Trophoblast cell (in vitro differentiated cells and primary cell): ENCODE data around the gene OR12D3.

Source experiments
- DNase-seq, 2 donors: peaks; one replicate each; pipeline ENCODE4 v3.0.0-alpha.2; 2016
- H2AFZ ChIP-seq: 2 replicates; pipeline ENCODE4 v1.6.1; 2013; ENCODE audit warnings: low read length, moderate library complexity, mild to moderate bottlenecking; ENCODE audit not compliant: insufficient read depth, poor library complexity
- H2AK5ac ChIP-seq: 2 replicates; pipeline ENCODE4 v1.6.1; 2013; ENCODE audit warnings: mild to moderate bottlenecking, low read length
- H2BK120ac ChIP-seq: 2 replicates; pipeline ENCODE4 v1.6.1; 2013; ENCODE audit warnings: low read length, mild to moderate bottlenecking, moderate library complexity; ENCODE audit not compliant: insufficient read depth, poor library complexity
- H2BK12ac ChIP-seq: 2 replicates; pipeline ENCODE4 v1.6.1; 2013; ENCODE audit warnings: mild to moderate bottlenecking, low read length, moderate library complexity
- H2BK5ac ChIP-seq: 2 replicates; pipeline ENCODE4 v1.6.1; 2013; ENCODE audit warnings: low read length, low read depth, moderate library complexity, mild to moderate bottlenecking; ENCODE audit not compliant: poor library complexity
- H3K14ac ChIP-seq: 2 replicates; pipeline ENCODE4 v1.6.1; 2013; ENCODE audit warnings: mild to moderate bottlenecking, low read length
- H3K18ac ChIP-seq: 2 replicates; pipeline ENCODE4 v1.6.1; 2013; ENCODE audit warnings: mild to moderate bottlenecking, low read length
- H3K23ac ChIP-seq: 2 replicates; pipeline ENCODE4 v1.6.1; 2013; ENCODE audit warnings: low read length
- H3K27ac ChIP-seq: 2 replicates; pipeline ENCODE4 v1.5.1; 2013; ENCODE audit warnings: low read depth, mild to moderate bottlenecking, inconsistent platforms, low read length, moderate library complexity
- H3K27me3 ChIP-seq: 2 replicates; pipeline ENCODE4 v1.6.1; 2013; ENCODE audit warnings: inconsistent platforms, mild to moderate bottlenecking, low read length, moderate library complexity; ENCODE audit not compliant: insufficient read depth
- H3K36me3 ChIP-seq, 2 experiments: 1 replicate in 1 of 2; 2 replicates in 1 of 2; pipeline ENCODE4 v1.6.1; 2013; ENCODE audit warnings: low read length in 2 of 2, mild to moderate bottlenecking in 2 of 2, moderate library complexity in 1 of 2; ENCODE audit not compliant: insufficient read depth in 2 of 2, control insufficient read depth in 1 of 2
- H3K4ac ChIP-seq: 2 replicates; pipeline ENCODE4 v1.6.1; 2013; ENCODE audit warnings: low read depth, mild to moderate bottlenecking, low read length, moderate library complexity
- H3K4me1 ChIP-seq, 2 experiments: 1 replicate in 1 of 2; 2 replicates in 1 of 2; pipeline ENCODE4 v1.6.1; 2013; ENCODE audit warnings: low read length in 2 of 2, mild to moderate bottlenecking in 2 of 2, moderate library complexity in 1 of 2; ENCODE audit not compliant: insufficient read depth in 2 of 2, control insufficient read depth in 1 of 2
- H3K4me2 ChIP-seq: 2 replicates; pipeline ENCODE4 v1.6.1; 2013; ENCODE audit warnings: inconsistent platforms, mild to moderate bottlenecking, low read length, moderate library complexity
- H3K4me3 ChIP-seq: 2 replicates; pipeline ENCODE4 v1.5.1; 2013; ENCODE audit warnings: mild to moderate bottlenecking, low read depth, low read length, inconsistent platforms
- H3K79me1 ChIP-seq: one replicate; pipeline ENCODE4 v1.6.1; 2013; ENCODE audit warnings: low read length
- H3K79me2 ChIP-seq: 2 replicates; pipeline ENCODE4 v1.6.1; 2013; ENCODE audit warnings: low read length, mild to moderate bottlenecking; ENCODE audit not compliant: control insufficient read depth, insufficient read depth, poor library complexity
- H3K9ac ChIP-seq: 2 replicates; pipeline ENCODE4 v1.6.1; 2013; ENCODE audit warnings: mild to moderate bottlenecking, low read length
- H3K9me3 ChIP-seq: 2 replicates; pipeline ENCODE4 v1.6.1; 2013; ENCODE audit warnings: low read depth, mild to moderate bottlenecking, control low read depth, inconsistent platforms, low read length; ENCODE audit not compliant: insufficient read depth
- H4K12ac ChIP-seq: 2 replicates; pipeline ENCODE4 v1.6.1; 2013; ENCODE audit warnings: low read depth, mild to moderate bottlenecking, low read length, moderate library complexity
- H4K8ac ChIP-seq: 2 replicates; pipeline ENCODE4 v1.6.1; 2013; ENCODE audit warnings: low read depth, mild to moderate bottlenecking, low read length, moderate library complexity
- H4K91ac ChIP-seq: one replicate; pipeline ENCODE4 v1.6.1; 2013; ENCODE audit warnings: low read depth, mild to moderate bottlenecking, low read length, moderate library complexity
- WGBS: extraction: QIAGEN DNeasy Blood & Tissue Kit; methylation state at CpG from one replicate; pipeline ENCODE4 v1.1.7; 2013; ENCODE audit warnings: missing lambda C conversion rate; ENCODE audit not compliant: insufficient read length, insufficient coverage; ENCODE audit errors: extremely low coverage; 5-methylcytosine and 5-hydroxymethylcytosine counted together

OR12D3 gene

DNA sequence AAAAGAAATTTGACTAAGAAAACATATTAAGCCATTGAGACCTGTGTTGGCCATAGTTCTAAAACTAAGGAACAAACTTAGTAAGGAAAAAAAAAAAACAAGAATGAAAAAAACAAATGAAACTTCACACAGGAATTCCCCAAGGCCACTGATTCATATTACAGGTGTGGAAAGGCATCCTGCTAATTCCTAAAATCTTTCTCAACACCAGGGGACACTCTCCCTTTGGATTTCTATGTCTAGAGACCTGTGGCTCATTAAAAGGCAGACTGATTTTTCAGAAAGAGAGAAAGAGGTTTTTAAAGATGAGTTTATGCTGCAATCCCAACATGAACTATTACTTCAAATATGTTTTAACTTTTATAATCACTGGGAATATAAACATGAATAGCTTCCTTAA is 39.5 kb upstream of the OR12D3 start, which contains the start of gene OR12D1:
TSS of gene OR12D1 (plus strand) at position 341 of the 400 bp plus-strand sequence.
- no peak within 1 kb of the TSS for H2BK12ac ChIP-seq
- no peak within 1 kb of the TSS for H4K12ac ChIP-seq
- no peaks in the 10 kb centered on the region for H3K9me3 ChIP-seq
- no peak within 1 kb of the TSS for H3K23ac ChIP-seq
- H3K18ac ChIP-seq: no peak within 1 kb of the TSS
- no peaks in the 10 kb centered on the region for H3K4me1 ChIP-seq
- no peaks in the 10 kb centered on the region for H3K27me3 ChIP-seq
- no peaks in the 10 kb centered on the region for H3K79me2 ChIP-seq
- H3K27ac ChIP-seq: no peak within 1 kb of the TSS
- H4K8ac ChIP-seq: no peak within 1 kb of the TSS
- H3K4me3 ChIP-seq: no peak within 1 kb of the TSS
- H4K91ac ChIP-seq: no peak within 1 kb of the TSS
- H3K9ac ChIP-seq: no peak within 1 kb of the TSS
- H2BK5ac ChIP-seq: no peak within 1 kb of the TSS
- no peak within 1 kb of the TSS for H3K4ac ChIP-seq
- H2AFZ ChIP-seq: no peak within 1 kb of the TSS
- no peak within 1 kb of the TSS for H2BK120ac ChIP-seq
- no peaks in the 10 kb centered on the region for H3K79me1 ChIP-seq
- H3K4me2 ChIP-seq: no peak within 1 kb of the TSS
- no peak within 1 kb of the TSS for H2AK5ac ChIP-seq
- no peaks in the 10 kb centered on the region for H3K36me3 ChIP-seq
- no peak within 1 kb of the TSS for H3K14ac ChIP-seq
- peak; percentile 5 to 54 for DNase-seq

DNA sequence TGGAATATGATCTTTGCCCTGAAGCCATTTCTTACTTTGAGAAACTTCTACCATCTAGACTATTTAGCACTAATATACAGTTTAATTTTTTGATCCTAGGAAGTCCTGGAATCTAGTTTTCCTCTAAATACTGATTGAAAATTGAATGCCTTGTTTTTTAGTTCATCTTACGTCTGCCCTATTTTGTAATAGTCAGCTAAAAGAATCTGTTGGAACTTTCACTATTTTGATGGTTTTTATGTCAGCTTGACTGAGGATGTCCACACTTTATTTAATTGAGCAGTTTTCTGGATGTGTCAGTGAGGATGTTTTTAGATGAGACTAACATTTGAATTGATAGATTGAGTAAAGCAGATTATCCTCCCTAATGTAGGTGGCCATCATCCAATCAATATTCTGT is 28.7 kb upstream of the OR12D3 start:
- Histone ChIP-seq H3K4me1 (no peaks in the 10 kb centered on the region), H3K4me2 (no peak overlapping the region), H3K14ac (no peak overlapping the region), H3K23ac (no peak overlapping the region), H4K8ac (no peak overlapping the region), H3K36me3 (no peaks in the 10 kb centered on the region), H3K18ac (no peak overlapping the region), H2AK5ac (no peak overlapping the region), H3K79me2 (no peaks in the 10 kb centered on the region), H3K9ac (no peak overlapping the region), H4K91ac (no peak overlapping the region), H3K4ac (no peak overlapping the region), H3K79me1 (no peaks in the 10 kb centered on the region), H3K27ac (no peak overlapping the region), H3K9me3 (no peaks in the 10 kb centered on the region), H3K4me3 (no peak overlapping the region), H3K27me3 (no peaks in the 10 kb centered on the region), H2BK120ac (no peak overlapping the region), H2AFZ (no peak overlapping the region), H2BK5ac (no peak overlapping the region), H2BK12ac (no peak overlapping the region), H4K12ac (no peak overlapping the region)
- DNase-seq: no peak
- no CpG with 5 or more reads among the region's 1 CpG for WGBS

DNA sequence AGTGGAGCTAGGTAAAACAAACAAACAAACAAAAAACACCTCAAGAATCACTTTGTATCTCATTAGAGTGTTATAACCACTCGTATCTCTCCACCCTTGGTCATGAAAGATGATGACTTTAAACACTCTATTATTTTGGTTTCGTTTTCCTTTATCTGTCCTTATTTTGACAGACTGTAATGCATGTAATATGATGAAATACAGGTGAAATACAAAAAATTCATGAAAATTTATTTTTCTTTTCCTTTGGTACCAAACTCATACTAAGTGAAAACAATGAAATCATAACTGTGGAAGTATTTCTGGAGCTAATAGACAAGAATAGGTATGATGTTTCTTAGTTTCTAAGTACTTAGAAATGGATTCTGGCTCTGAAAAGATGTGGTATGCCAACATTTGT is 24.4 kb upstream of the OR12D3 start:
- no peak overlapping the region for H2AK5ac ChIP-seq

DNA sequence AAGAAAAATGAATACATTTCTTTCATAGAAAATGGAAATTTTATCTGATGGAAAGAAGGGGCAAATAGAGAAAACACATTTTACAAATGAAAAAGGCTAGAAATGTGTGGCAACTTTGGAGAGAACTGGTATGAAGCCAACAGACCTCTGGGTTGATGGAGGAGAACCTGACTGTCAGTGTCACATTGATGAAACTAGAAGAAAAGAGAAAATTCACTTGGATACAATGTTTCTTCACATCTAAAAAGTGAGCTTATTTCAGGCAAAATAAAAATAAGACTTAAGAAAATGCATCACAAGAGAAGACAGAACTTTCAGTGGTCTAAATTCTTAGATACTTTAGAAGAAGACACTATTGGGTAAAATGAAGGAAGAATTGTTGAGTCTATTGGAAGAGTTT is 20.2 kb upstream of the OR12D3 start, which contains the start of gene OR12D2:
TSS of gene OR12D2 (plus strand) at position 301 of the 400 bp plus-strand sequence. CDS start 1,069 bp downstream, outside the sequence.
- no peaks in the 10 kb centered on the region for H3K79me2 ChIP-seq
- H3K9me3 ChIP-seq: peaks cover 4% of the 10 kb centered on the region
- H4K12ac ChIP-seq: no peak within 1 kb of the TSS
- H3K27ac ChIP-seq: no peak within 1 kb of the TSS
- no peak within 1 kb of the TSS for H3K9ac ChIP-seq
- no peak for DNase-seq
- no peak within 1 kb of the TSS for H3K4me2 ChIP-seq
- no peak within 1 kb of the TSS for H3K14ac ChIP-seq
- H3K4me1 ChIP-seq: no peaks in the 10 kb centered on the region
- H3K4ac ChIP-seq: no peak within 1 kb of the TSS
- H3K4me3 ChIP-seq: no peak within 1 kb of the TSS
- H2BK12ac ChIP-seq: no peak within 1 kb of the TSS
- H2AK5ac ChIP-seq: no peak within 1 kb of the TSS
- no peaks in the 10 kb centered on the region for H3K36me3 ChIP-seq
- H3K23ac ChIP-seq: no peak within 1 kb of the TSS
- H2AFZ ChIP-seq: no peak within 1 kb of the TSS
- H2BK5ac ChIP-seq: no peak within 1 kb of the TSS
- H3K18ac ChIP-seq: no peak within 1 kb of the TSS
- H4K91ac ChIP-seq: no peak within 1 kb of the TSS
- no peak within 1 kb of the TSS for H4K8ac ChIP-seq
- H3K79me1 ChIP-seq: no peaks in the 10 kb centered on the region
- no peaks in the 10 kb centered on the region for H3K27me3 ChIP-seq
- no peak within 1 kb of the TSS for H2BK120ac ChIP-seq

More for the DNA sequence above, 24.4 kb upstream of the OR12D3 start:
- no peak overlapping the region for H4K91ac ChIP-seq
- no peak overlapping the region for H2BK5ac ChIP-seq
- H3K4me1 ChIP-seq: no peaks in the 10 kb centered on the region
- no peak overlapping the region for H3K4ac ChIP-seq
- no peak overlapping the region for H3K14ac ChIP-seq
- H2BK12ac ChIP-seq: no peak overlapping the region
- no peak overlapping the region for H3K27ac ChIP-seq
- no peak overlapping the region for H3K9ac ChIP-seq
- WGBS: no CpG with 5 or more reads among the region's 2 CpGs
- H3K27me3 ChIP-seq: no peaks in the 10 kb centered on the region
- H3K18ac ChIP-seq: no peak overlapping the region
- no peaks in the 10 kb centered on the region for H3K79me2 ChIP-seq
- no peak overlapping the region for H3K4me2 ChIP-seq
- no peaks in the 10 kb centered on the region for H3K36me3 ChIP-seq
- H4K8ac ChIP-seq: no peak overlapping the region
- H3K4me3 ChIP-seq: no peak overlapping the region
- H3K23ac ChIP-seq: no peak overlapping the region
- H3K79me1 ChIP-seq: no peaks in the 10 kb centered on the region
- H3K9me3 ChIP-seq: no peaks in the 10 kb centered on the region
- H2AFZ ChIP-seq: no peak overlapping the region
- no peak overlapping the region for H4K12ac ChIP-seq
- H2BK120ac ChIP-seq: no peak overlapping the region
- DNase-seq: no peak
